GM23248 (cell line): ENCODE measurements around the gene POLR2J2.
"Not testable (repeated sequence)": the region's sequence is repeated elsewhere in the genome, so short reads cannot be mapped to it uniquely, and the experiment has no call there.

Source experiments
- EZH2 ChIP-seq: fragments of 200-600 bp; sonication (generic); IDR thresholded peaks from 2 replicates; pipeline ENCODE4 v1.6.1; 2018; ENCODE audit warnings: antibody characterized with exemption, mild to moderate bottlenecking; ENCODE audit not compliant: insufficient read depth, poor library complexity, severe bottlenecking
- EZH2phosphoT487 ChIP-seq: fragments of 200-600 bp; sonication (generic); IDR thresholded peaks from 2 replicates; pipeline ENCODE4 v1.6.1; 2018; ENCODE audit warnings: antibody characterized with exemption, moderate library complexity, mild to moderate bottlenecking, low read depth; ENCODE audit not compliant: insufficient read depth

DNA sequence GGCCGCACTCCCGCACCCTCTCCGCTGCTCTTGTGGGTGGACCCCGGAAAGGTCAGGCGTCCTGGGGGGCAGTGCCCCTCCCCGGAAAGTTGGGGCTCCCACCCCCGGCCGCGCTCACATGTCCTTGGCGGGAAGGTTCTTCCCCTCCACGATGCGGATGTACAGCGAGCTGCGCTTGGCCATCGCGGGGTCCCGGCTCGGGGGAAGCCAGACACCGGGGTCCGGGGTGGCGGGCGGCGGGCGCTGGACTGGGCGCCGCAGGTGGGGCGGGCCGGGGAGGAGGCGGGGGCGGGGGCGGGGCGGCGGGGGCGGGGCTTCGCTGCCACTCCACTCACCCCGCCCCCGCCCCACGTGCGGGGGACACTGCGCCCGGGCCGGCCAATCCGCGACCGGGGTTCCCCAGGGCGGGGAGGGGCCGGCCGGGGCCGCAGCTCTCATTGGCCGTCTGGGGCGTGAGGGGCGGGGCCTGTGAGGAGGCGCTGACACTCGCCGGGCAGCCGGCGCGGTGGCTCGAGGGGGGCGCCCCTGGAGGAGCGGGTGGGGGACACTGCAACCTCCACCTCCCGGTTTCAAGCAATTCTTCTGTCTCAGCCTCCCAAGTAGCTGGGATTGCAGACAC lies 54.8 kb downstream of the POLR2J2 start, which contains the start of gene RASA4:
- TF ChIP-seq EZH2phosphoT487, EZH2: not testable (repeated sequence)
